Measurements from ENCODE around the gene ZRANB1. TPM values are rescaled to one million over a fixed set of nuclear protein-coding genes. Genes with fewer than 3 reads are reported as not detected.

Gene ZRANB1
- total and polyA plus RNA-seq, 2 experiments from 2014 or later, result 6.6 to 21.9 TPM

- no peaks in the 10 kb centered on the region; the same call in none of the 2 replicates for H3F3A ChIP-seq (ENCODE audit: insufficient read depth)
- no peaks in the 10 kb centered on the region for H3K4me1 ChIP-seq (ENCODE audit: insufficient read depth)
- H3K4me3 ChIP-seq, result no peak overlapping the region
- H3K9me2 ChIP-seq (ENCODE audit: insufficient read depth), result no peaks in the 10 kb centered on the region
- DNase-seq, result no peak
- TF ChIP-seq EZH2 (IDR thresholded peaks at IDR 0.05; ENCODE audit: insufficient read depth, poor library complexity, severe bottlenecking) (no peak), EZH2phosphoT487 (IDR thresholded peaks at IDR 0.05; ENCODE audit: insufficient read depth, low read depth) (no peak)
- in situ Hi-C loops (cut with MboI), result no loop called here
- H3K27ac ChIP-seq, result no peak overlapping the region
- 88 to 89% methylated on average over 7 of the region's 7 CpGs for WGBS, 2 experiments (ENCODE audit: low coverage in 1 of 2, low lambda C conversion rate in 2 of 2, missing lambda C conversion rate in 2 of 2)
- H2AFZ ChIP-seq, result no peak overlapping the region
- H3K9ac ChIP-seq, result no peak overlapping the region
- H3K4me2 ChIP-seq (ENCODE audit: unreplicated experiment), result no peak overlapping the region
- peaks cover 96% of the 10 kb centered on the region for H3K79me2 ChIP-seq (ENCODE audit: insufficient read depth)
- no peaks in the 10 kb centered on the region for H3K27me3 ChIP-seq (replicated peaks; ENCODE audit: insufficient read depth)
- no peaks in the 10 kb centered on the region for H4K20me1 ChIP-seq (ENCODE audit: insufficient read depth)
- H3K9me3 ChIP-seq (ENCODE audit: low read depth), result no peaks in the 10 kb centered on the region
- peaks cover 18% of the 10 kb centered on the region; the same call in 1 of the 2 replicates for H3K36me3 ChIP-seq (ENCODE audit: low read depth)
Observed at GRCh38 chr10:124972637-124973036, 30.7 kb downstream of the ZRANB1 start.

- 83 to 89% methylated on average over 5 of the region's 5 CpGs for WGBS, 2 experiments (ENCODE audit: low coverage in 1 of 2, low lambda C conversion rate in 2 of 2, missing lambda C conversion rate in 2 of 2)
- Histone ChIP-seq H3K79me2 (ENCODE audit: insufficient read depth) (peaks cover 96% of the 10 kb centered on the region), H2AFZ (no peak overlapping the region), H3K9me3 (ENCODE audit: low read depth) (no peaks in the 10 kb centered on the region), H3K4me2 (ENCODE audit: unreplicated experiment) (no peak overlapping the region), H3K27me3 (replicated peaks; ENCODE audit: insufficient read depth) (no peaks in the 10 kb centered on the region), H3K9me2 (ENCODE audit: insufficient read depth) (no peaks in the 10 kb centered on the region), H3F3A (ENCODE audit: insufficient read depth) (peaks cover 2% of the 10 kb centered on the region), H3K9ac (no peak overlapping the region), H3K36me3 (ENCODE audit: low read depth) (peaks cover 19% of the 10 kb centered on the region; the same call in 1 of the 2 replicates), H3K4me1 (ENCODE audit: insufficient read depth) (no peaks in the 10 kb centered on the region), H4K20me1 (ENCODE audit: insufficient read depth) (0 out of 2 replicates have a peak, but pooled peaks cover 4% of the 10 kb centered on the region), H3K27ac (no peak overlapping the region), H3K4me3 (no peak overlapping the region)
- TF ChIP-seq EZH2phosphoT487 (IDR thresholded peaks at IDR 0.05; ENCODE audit: insufficient read depth, low read depth), result no peak
- TF ChIP-seq EZH2 (IDR thresholded peaks at IDR 0.05; ENCODE audit: insufficient read depth, poor library complexity, severe bottlenecking), result no peak
- in situ Hi-C loops (cut with MboI), result no loop called here
- no peak for DNase-seq
Observed at GRCh38 chr10:124974131-124974530, 32.2 kb downstream of the ZRANB1 start.

GRCh38 chr10:124975977-124976514, 34.1 kb downstream of the ZRANB1 start:
- no peak overlapping the region for H2AFZ ChIP-seq
- peaks cover 23% of the 10 kb centered on the region; the same call in 1 of the 2 replicates for H3K36me3 ChIP-seq (ENCODE audit: low read depth)
- H3K9me2 ChIP-seq (ENCODE audit: insufficient read depth), result no peaks in the 10 kb centered on the region
- no peaks in the 10 kb centered on the region for H3K27me3 ChIP-seq (replicated peaks; ENCODE audit: insufficient read depth)
- no peak for DNase-seq
- no peak overlapping the region for H3K4me2 ChIP-seq (ENCODE audit: unreplicated experiment)
- H4K20me1 ChIP-seq (ENCODE audit: insufficient read depth), result 0 out of 2 replicates have a peak, but pooled peaks cover 15% of the 10 kb centered on the region
- peaks cover 8% of the 10 kb centered on the region for H3F3A ChIP-seq (ENCODE audit: insufficient read depth)
- in situ Hi-C loops (cut with MboI), result no loop called here
- peaks cover 96% of the 10 kb centered on the region for H3K79me2 ChIP-seq (ENCODE audit: insufficient read depth)
- H3K4me3 ChIP-seq, result no peak overlapping the region
- TF ChIP-seq EZH2 (IDR thresholded peaks at IDR 0.05; ENCODE audit: insufficient read depth, poor library complexity, severe bottlenecking) (no peak), EZH2phosphoT487 (IDR thresholded peaks at IDR 0.05; ENCODE audit: insufficient read depth, low read depth) (no peak)
- WGBS, 2 experiments (ENCODE audit: low coverage in 1 of 2, low lambda C conversion rate in 2 of 2, missing lambda C conversion rate in 2 of 2), result 97 to 98% methylated on average over 5 of the region's 5 CpGs
- H3K9me3 ChIP-seq (ENCODE audit: low read depth), result no peaks in the 10 kb centered on the region
- no peaks in the 10 kb centered on the region for H3K4me1 ChIP-seq (ENCODE audit: insufficient read depth)
- no peak overlapping the region for H3K27ac ChIP-seq
- no peak overlapping the region for H3K9ac ChIP-seq

- no peak overlapping the region for H3K4me2 ChIP-seq (ENCODE audit: unreplicated experiment)
- no peak overlapping the region for H3K27ac ChIP-seq
- peaks cover 96% of the 10 kb centered on the region for H3K79me2 ChIP-seq (ENCODE audit: insufficient read depth)
- no peak overlapping the region for H3K4me3 ChIP-seq
- no peaks in the 10 kb centered on the region for H3K4me1 ChIP-seq (ENCODE audit: insufficient read depth)
- no peaks in the 10 kb centered on the region for H3K9me2 ChIP-seq (ENCODE audit: insufficient read depth)
- H3K9ac ChIP-seq, result no peak overlapping the region
- no peaks in the 10 kb centered on the region for H3K9me3 ChIP-seq (ENCODE audit: low read depth)
- in situ Hi-C loops (cut with MboI), result no loop called here
- H4K20me1 ChIP-seq (ENCODE audit: insufficient read depth), result 0 out of 2 replicates have a peak, but pooled peaks cover 15% of the 10 kb centered on the region
- no peak for DNase-seq
- TF ChIP-seq EZH2 (IDR thresholded peaks at IDR 0.05; ENCODE audit: insufficient read depth, poor library complexity, severe bottlenecking) (no peak), EZH2phosphoT487 (IDR thresholded peaks at IDR 0.05; ENCODE audit: insufficient read depth, low read depth) (no peak)
- H3K36me3 ChIP-seq (ENCODE audit: low read depth), result peaks cover 23% of the 10 kb centered on the region; the same call in 1 of the 2 replicates
- no peak overlapping the region for H2AFZ ChIP-seq
- no peaks in the 10 kb centered on the region for H3K27me3 ChIP-seq (replicated peaks; ENCODE audit: insufficient read depth)
- 0 out of 2 replicates have a peak, but pooled peaks cover 8% of the 10 kb centered on the region for H3F3A ChIP-seq (ENCODE audit: insufficient read depth)
- WGBS, 2 experiments (ENCODE audit: low coverage in 1 of 2, low lambda C conversion rate in 2 of 2, missing lambda C conversion rate in 2 of 2), result 96 to 98% methylated on average over 3 of the region's 3 CpGs
Observed at GRCh38 chr10:124977161-124977560, 35.2 kb downstream of the ZRANB1 start.

Data from GM23248 (cell line).